Activated CD8-positive, alpha-beta memory T cell treated with anti-CD3 and anti-CD28 coated beads for 1 hour (primary cell): ENCODE data around the gene ATF7.

Experiments used
- DNase-seq, 2 donors: peaks; one replicate each; pipeline ENCODE4 v3.0.0-alpha.2; 2020; ENCODE audit warnings: low read depth in 1 of 2; ENCODE audit errors: extremely low read depth in 1 of 2

The ATF7 gene

GRCh38 chr12:53504004-53504920 lies 121.9 kb downstream of the ATF7 start:
- no peak for DNase-seq

DNA sequence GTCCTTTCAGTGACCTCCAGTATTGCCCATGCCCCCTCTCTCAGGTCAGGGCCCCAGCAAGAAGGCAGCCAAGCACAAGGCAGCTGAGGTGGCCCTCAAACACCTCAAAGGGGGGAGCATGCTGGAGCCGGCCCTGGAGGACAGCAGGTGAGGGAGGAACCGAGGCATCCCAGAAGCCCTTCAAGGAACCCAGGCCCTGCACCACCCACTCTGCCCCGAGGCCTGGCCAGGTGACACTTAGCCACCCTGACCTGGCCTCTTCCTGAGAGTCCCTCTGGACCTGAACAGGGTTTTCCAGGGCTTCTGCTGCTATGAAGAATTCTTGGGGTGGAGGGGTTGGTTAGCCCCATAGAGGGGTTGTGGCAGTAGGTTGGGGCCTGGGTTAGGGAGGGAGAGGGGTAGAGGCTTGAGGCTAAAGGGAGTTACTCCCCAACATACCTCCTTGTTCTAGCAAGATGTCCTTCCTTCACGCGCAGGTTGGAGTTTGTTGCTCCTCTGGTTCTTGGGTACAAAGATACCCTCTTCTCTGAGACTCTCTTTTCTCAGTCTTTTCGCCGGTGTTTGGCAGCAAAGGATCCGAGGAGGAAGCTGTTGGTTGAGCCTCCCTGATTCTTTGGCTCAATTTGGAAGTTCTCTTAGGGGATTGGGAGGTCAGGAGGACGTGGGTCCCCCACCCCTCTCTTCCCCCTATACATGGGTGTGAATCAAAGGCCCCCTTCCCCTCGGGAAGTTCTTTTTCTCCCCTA lies 123.0 kb downstream of the ATF7 start:
- DNase-seq: no peak

DNA sequence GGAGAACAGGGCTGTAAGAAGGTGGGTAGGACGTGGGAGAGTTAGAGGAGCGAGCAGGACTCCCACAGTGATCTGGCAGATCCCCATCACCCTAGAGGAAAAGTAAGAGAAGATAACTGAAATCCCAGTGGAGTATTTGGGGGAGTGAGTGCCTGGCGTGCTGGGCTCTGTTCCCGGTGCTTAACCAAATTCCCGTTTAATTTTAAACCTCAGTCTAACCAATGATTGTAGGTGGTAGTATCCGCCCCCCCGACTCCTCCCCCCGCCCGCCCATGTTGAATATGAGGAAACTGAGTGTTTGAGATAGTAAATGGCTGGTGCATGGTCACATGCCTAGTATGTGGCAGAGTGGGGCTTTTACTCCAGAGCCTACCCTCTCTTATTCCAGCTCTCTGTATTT lies 123.9 kb downstream of the ATF7 start:
- DNase-seq: no peak

- no peak for DNase-seq
These were observed 124.5 kb downstream of the ATF7 start for GRCh38 chr12:53501615-53502181.

GRCh38 chr12:53500776-53501614 lies 125.2 kb downstream of the ATF7 start, which contains the start of gene TARBP2:
TARBP2 (plus strand) TSS chr12:53501283; CDS start chr12:53501409, 126 bp downstream.
- peak; percentile 94 to 97 for DNase-seq

DNA sequence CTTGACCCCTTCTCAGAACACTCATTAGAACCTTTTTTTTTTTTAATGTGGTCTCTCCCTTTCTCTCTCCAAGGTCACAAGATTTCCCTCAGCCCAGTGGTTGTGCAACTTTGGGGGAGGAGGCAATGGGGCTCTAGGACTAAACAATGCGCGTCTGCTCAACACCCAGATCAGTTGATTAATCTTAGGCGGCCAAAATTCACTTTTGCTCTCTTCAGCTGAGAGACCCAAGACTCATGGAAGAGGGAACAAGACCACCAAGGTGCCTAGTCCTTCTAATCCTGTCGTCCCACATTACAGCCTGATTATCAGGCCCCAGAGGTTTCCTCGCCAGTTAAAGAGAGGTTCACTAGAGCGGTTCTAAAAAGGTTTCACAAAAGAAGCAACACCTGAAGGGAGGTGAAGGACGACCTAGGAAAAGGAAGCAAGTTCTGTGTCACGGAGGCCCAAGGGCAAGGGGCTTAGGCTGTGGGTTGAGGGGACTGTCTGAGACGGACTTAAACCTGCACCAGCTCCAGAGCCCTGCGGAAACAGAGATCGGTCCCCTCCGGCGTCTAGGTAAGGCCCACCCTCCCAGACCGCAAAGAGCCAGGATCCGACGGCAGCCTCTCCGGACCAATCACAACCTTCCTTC lies 125.9 kb downstream of the ATF7 start:
- DNase-seq: no peak

DNA sequence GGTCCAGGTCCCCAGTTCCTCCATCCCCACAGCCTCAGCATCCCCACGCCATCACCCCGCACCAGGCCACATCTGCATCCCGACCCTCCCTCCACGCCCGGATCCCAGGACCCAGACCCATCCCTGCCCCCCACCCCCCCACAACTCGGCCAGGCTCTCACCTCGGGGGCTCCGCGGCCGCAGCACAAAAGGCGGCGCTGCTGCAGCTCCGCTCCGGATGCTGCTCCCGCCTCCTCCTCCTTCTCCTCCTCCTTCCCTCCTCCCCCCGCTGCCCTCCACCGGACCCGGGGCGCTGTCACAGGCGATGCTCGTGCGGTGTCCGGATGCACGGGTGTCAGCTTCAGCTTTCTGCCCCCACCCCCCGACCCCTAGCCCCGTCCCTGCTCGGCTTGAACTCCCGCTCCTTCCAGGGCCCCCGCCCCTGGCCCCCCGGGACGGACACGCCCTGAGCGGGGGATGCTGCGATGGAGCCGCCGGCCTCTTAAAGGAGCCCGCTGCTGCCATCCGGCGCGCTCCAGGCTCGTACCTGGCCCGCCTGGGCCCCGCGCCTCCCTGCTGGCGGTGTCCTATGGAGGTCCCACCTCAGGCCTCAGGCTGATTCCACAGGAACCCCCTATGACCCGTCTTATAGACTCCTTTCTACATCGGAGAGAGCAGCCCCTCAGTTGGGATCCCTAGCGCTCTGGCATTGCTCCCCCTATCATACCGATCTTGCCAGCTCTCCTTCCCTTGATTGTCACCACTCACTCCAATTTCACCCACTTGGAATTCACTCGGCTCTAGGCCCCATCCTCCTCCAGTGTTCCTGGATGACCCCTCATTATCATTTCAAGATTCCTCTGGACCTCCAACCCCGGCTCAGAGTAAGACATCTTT lies 126.7 kb downstream of the ATF7 start, which contains the start of gene MAP3K12:
MAP3K12 (minus strand) TSS at position 193 of the 876 bp plus-strand sequence. CDS start 12,067 bp downstream, outside the sequence.
- peak in 1 of 2 donors; percentile 39 for DNase-seq

DNA sequence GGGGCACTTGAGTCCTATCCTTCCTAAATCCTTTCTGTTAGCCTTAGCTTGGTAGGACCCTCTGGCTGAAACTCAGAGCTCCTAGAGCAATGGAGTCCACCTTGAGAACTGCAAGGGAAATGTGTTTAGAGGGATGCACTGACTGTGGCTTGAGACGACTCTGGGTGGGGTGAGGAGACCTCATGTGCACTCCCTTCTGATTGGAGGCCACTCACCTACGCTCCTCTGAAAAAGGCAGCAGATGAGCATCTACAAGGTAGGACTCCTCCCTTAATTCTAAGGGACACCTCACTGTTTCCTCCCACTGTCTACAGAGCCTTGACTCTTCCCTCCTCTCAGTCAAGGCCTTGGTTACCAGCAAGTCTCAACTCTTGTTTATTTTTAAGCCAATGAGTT lies 127.9 kb downstream of the ATF7 start:
- no peak for DNase-seq

- DNase-seq: no peak
These were observed 128.7 kb downstream of the ATF7 start for GRCh38 chr12:53497461-53497860.

DNA sequence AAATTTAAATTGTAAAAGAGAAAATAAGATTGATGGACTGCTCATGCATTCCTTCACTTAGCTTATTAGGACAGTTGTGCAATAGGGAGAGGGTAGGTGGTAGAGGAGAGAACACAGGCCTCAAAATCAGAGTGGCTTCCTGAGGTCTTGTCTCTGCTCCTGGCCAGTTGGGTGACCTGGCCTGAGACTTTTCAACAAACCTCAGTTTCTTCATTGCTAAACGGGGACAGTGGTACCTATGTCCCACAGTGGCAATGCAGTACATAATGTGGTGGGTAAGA lies 129.5 kb downstream of the ATF7 start:
- DNase-seq: no peak

- DNase-seq: no peak
These were observed 130.1 kb downstream of the ATF7 start for GRCh38 chr12:53495903-53496751.

- DNase-seq: no peak
These were observed 132.4 kb downstream of the ATF7 start for GRCh38 chr12:53493610-53494391.

DNA sequence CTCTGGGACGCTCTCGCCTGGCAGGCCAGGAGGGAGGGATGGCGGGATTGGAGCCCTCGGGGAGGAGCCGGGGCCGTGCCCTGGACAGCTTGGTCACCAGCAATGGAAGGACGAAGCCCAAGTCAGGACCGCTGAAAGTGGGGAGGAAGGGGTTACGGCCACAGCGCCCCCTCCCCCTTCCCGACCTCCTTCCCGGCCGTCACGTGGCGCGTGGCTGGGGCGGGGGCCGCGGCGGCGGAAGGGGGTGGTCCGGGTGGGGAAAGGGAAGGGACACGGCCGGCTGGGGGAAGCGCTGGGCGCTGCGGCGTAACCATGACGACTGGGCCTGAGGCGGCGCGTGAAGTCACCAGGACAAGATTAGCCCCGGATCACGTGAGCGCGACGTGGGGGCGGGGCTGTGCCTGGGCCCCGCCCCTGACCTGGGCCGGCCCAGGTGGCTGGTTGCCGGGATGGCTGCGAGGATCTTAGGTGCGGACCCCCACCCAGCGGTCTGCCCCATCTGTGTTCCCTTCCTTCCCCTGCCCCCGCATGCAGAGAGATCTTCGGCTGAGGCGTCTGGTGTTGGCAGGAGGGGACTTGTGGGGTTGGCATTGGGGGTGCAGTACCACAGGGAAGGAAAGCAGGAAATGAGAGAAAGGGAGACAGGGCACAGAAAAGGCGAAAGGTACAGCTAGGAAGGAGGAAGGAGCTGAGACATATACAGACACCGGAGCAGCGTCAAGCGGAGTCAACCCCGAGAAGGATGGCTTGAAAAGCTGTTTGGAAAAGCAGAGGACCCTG lies 133.2 kb downstream of the ATF7 start:
- peak; percentile 54 to 80 for DNase-seq

DNA sequence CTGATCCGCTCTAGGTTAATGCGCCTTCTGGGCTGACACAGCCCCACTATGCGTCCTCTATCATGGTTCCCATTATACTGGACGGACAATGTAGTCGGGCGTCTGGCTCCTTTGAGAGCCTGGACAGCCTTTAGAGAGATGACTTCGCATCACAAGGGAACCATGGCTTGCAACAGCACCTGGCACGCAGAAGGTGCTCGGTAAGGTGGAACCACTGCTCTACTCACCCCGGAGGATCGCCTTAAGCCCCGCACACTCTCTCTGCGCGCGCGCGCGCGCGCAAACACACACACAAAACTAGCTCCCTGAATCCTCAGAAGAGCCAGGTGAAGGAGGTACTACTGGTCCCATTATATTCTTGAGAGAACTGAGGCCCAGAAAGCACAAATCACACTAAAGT lies 134.0 kb downstream of the ATF7 start:
- no peak for DNase-seq

- DNase-seq: no peak
These were observed 136.8 kb downstream of the ATF7 start for GRCh38 chr12:53489242-53489864.

DNA sequence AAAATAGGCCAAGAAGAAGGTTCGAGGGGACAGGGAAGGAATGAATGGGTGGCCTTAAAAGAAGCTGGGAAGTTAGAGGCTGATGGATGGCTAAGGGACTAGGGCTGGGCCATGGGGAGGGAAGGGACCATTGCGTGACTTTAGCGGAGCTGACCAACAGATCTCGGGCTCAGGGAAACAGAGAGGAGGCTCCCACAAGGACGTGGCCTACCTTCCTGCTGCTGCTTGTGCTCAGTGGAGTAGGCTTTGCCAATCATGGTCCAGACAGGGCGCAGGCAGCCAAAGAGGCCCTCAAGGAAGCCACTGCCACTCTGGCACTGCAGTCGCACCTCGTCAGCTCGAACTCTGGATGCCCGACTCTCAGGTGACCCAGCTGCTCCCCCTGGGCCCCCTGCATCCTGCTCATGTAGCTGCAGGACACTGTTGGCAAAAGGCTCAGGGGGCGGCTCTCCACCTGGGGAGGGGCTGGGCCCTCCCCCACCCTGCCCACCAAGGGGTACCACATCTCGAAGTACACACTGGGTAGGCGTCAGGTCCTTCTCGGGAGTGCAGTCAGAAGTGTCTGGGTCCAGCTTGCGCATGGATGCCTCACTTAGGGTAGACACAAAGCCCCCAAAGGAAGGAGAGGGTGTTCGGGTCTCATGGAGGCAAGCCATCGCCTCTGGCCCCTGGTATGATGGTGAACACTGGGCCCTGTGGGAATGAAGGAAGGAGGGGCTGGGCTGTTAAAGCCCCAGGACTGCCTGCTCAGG lies 139.3 kb downstream of the ATF7 start:
- DNase-seq: no peak
